ENCODE results near the gene PCNX2.

Gene PCNX2

DNA sequence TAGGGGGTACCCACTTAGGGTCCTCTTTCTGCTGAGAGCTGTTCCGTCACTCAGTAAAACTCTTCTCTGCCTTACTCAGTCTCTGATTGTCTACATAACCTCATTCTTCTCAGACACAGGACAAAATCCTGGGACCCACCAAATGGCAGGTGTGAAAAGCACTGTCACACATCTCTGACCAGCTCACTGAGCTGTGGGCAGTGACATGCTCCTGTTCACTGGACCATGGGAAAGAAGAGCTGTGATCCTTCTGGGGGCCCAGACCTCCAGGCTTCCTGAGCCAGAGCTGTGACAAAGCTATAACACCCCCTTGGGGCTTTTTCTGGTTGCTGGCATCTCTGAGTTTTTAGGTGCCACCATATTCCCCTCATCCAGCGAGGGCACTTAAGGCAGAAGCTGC lies 229.4 kb downstream of the PCNX2 start:
- Histone ChIP-seq H3K4me3 (ENCODE audit: insufficient read depth, low read length, poor library complexity, severe bottlenecking) (no peak overlapping the region), H3K9me3 (ENCODE audit: insufficient read depth, low read length) (peaks cover 16% of the 10 kb centered on the region; the same call in 1 of the 2 replicates), H3K79me2 (ENCODE audit: insufficient read depth, low read length) (no peaks in the 10 kb centered on the region), H3K27ac (ENCODE audit: low read depth, low read length) (no peak overlapping the region), H3K9ac (ENCODE audit: low read length) (no peak overlapping the region), H3F3A (ENCODE audit: insufficient read depth) (no peaks in the 10 kb centered on the region), H3K4me2 (ENCODE audit: low read depth, low read length, poor library complexity, severe bottlenecking) (no peak overlapping the region), H4K20me1 (ENCODE audit: low read depth, low read length) (no peaks in the 10 kb centered on the region), H3K36me3 (ENCODE audit: low read length) (peaks cover 5% of the 10 kb centered on the region; the same call in 1 of the 2 replicates), H3K9me2 (replicated peaks; ENCODE audit: insufficient read depth, low read length) (no peaks in the 10 kb centered on the region), H3K27me3 (ENCODE audit: low read length) (no peaks in the 10 kb centered on the region), H2AFZ (ENCODE audit: low read depth, low read length, severe bottlenecking) (no peak overlapping the region)
- TF ChIP-seq CTCF (IDR thresholded peaks at IDR 0.05; ENCODE audit: insufficient read depth, low read length, poor library complexity, severe bottlenecking) (no peak), EZH2phosphoT487 (conservative IDR thresholded peaks at IDR 0.05; ENCODE audit: low read length) (no peak)

- H3K27ac ChIP-seq (ENCODE audit: low read depth, low read length), result no peak overlapping the region
- no peaks in the 10 kb centered on the region for H3K79me2 ChIP-seq (ENCODE audit: insufficient read depth, low read length)
- H3K9me3 ChIP-seq (ENCODE audit: insufficient read depth, low read length), result peaks cover 16% of the 10 kb centered on the region; the same call in 1 of the 2 replicates
- no peak overlapping the region for H2AFZ ChIP-seq (ENCODE audit: low read depth, low read length, severe bottlenecking)
- no peak overlapping the region for H3K4me2 ChIP-seq (ENCODE audit: low read depth, low read length, poor library complexity, severe bottlenecking)
- no peaks in the 10 kb centered on the region for H3K9me2 ChIP-seq (replicated peaks; ENCODE audit: insufficient read depth, low read length)
- H4K20me1 ChIP-seq (ENCODE audit: low read depth, low read length), result no peaks in the 10 kb centered on the region
- no peaks in the 10 kb centered on the region for H3F3A ChIP-seq (ENCODE audit: insufficient read depth)
- no peak overlapping the region for H3K9ac ChIP-seq (ENCODE audit: low read length)
- TF ChIP-seq EZH2phosphoT487 (conservative IDR thresholded peaks at IDR 0.05; ENCODE audit: low read length) (no peak), CTCF (IDR thresholded peaks at IDR 0.05; ENCODE audit: insufficient read depth, low read length, poor library complexity, severe bottlenecking) (no peak)
- no peak overlapping the region for H3K4me3 ChIP-seq (ENCODE audit: insufficient read depth, low read length, poor library complexity, severe bottlenecking)
- no peaks in the 10 kb centered on the region for H3K27me3 ChIP-seq (ENCODE audit: low read length)
- H3K36me3 ChIP-seq (ENCODE audit: low read length), result peaks cover 5% of the 10 kb centered on the region; the same call in 1 of the 2 replicates
Measured at GRCh38 chr1:233065685-233066084, 229.8 kb downstream of the PCNX2 start.

GRCh38 chr1:233064988-233065387 lies 230.5 kb downstream of the PCNX2 start:
- H2AFZ ChIP-seq (ENCODE audit: low read depth, low read length, severe bottlenecking), result no peak overlapping the region
- no peak overlapping the region for H3K4me2 ChIP-seq (ENCODE audit: low read depth, low read length, poor library complexity, severe bottlenecking)
- H3K79me2 ChIP-seq (ENCODE audit: insufficient read depth, low read length), result no peaks in the 10 kb centered on the region
- no peak overlapping the region for H3K4me3 ChIP-seq (ENCODE audit: insufficient read depth, low read length, poor library complexity, severe bottlenecking)
- no peaks in the 10 kb centered on the region for H3F3A ChIP-seq (ENCODE audit: insufficient read depth)
- H3K9me3 ChIP-seq (ENCODE audit: insufficient read depth, low read length), result peaks cover 16% of the 10 kb centered on the region; the same call in 1 of the 2 replicates
- H4K20me1 ChIP-seq (ENCODE audit: low read depth, low read length), result no peaks in the 10 kb centered on the region
- H3K9me2 ChIP-seq (replicated peaks; ENCODE audit: insufficient read depth, low read length), result no peaks in the 10 kb centered on the region
- H3K9ac ChIP-seq (ENCODE audit: low read length), result no peak overlapping the region
- peaks cover 5% of the 10 kb centered on the region; the same call in 1 of the 2 replicates for H3K36me3 ChIP-seq (ENCODE audit: low read length)
- H3K27me3 ChIP-seq (ENCODE audit: low read length), result no peaks in the 10 kb centered on the region
- TF ChIP-seq CTCF (IDR thresholded peaks at IDR 0.05; ENCODE audit: insufficient read depth, low read length, poor library complexity, severe bottlenecking) (no peak), EZH2phosphoT487 (conservative IDR thresholded peaks at IDR 0.05; ENCODE audit: low read length) (no peak)
- no peak overlapping the region for H3K27ac ChIP-seq (ENCODE audit: low read depth, low read length)
